H1 (cell line): Measurements from ENCODE around the gene DOP1B. TPM values are rescaled to one million over a fixed set of nuclear protein-coding genes. Genes with fewer than 3 reads are reported as not detected.

Experiments
- BACH1 ChIP-seq: IDR thresholded peaks from 2 replicates; pipeline ENCODE4 v1.6.1; 2012; ENCODE audit warnings: low read length, improper control_type of control experiment
- BRCA1 ChIP-seq: IDR thresholded peaks from 2 replicates; pipeline ENCODE4 v1.6.1; 2012; ENCODE audit warnings: low read depth, low read length, improper control_type of control experiment
- CEBPB ChIP-seq: IDR thresholded peaks from 2 replicates; pipeline ENCODE4 v1.6.1; 2012; ENCODE audit warnings: low read depth, low read length
- CHD2 ChIP-seq: IDR thresholded peaks from 2 replicates; pipeline ENCODE4 v1.6.1; 2012; ENCODE audit warnings: low read length, improper control_type of control experiment
- CTCF ChIP-seq, 3 experiments: IDR thresholded peaks; 1 replicate in 2 of 3; 2 replicates in 1 of 3; pipeline versions ENCODE4 v1.5.1 to v1.6.1; 2011; ENCODE audit warnings: low read length in 3 of 3, mild to moderate bottlenecking in 3 of 3, inconsistent platforms in 2 of 3, low read depth in 1 of 3, moderate library complexity in 1 of 3; ENCODE audit not compliant: insufficient read depth in 1 of 3; ENCODE audit errors: control extremely low read depth in 1 of 3
- E2F6 ChIP-seq: IDR thresholded peaks from 2 replicates; pipeline ENCODE4 v1.6.1; 2012; ENCODE audit warnings: inconsistent platforms
- EGR1 ChIP-seq: IDR thresholded peaks from 2 replicates; pipeline ENCODE4 v1.6.1; 2011; ENCODE audit warnings: low read depth, low read length, borderline replicate concordance
- FOSL1 ChIP-seq: IDR thresholded peaks from 2 replicates; pipeline ENCODE4 v1.6.1; 2011; ENCODE audit warnings: mild to moderate bottlenecking, low read depth, low read length, moderate library complexity; ENCODE audit not compliant: insufficient read depth
- GTF2F1 ChIP-seq: IDR thresholded peaks from 2 replicates; pipeline ENCODE4 v1.6.1; 2012; ENCODE audit warnings: low read depth, low read length, improper control_type of control experiment, borderline replicate concordance
- JUND ChIP-seq: IDR thresholded peaks from 2 replicates; pipeline ENCODE4 v1.6.1; 2011; ENCODE audit warnings: mild to moderate bottlenecking, improper control_type of control experiment, low read length
- KDM1A ChIP-seq: fragments of 200-600, 300-600 bp; sonication (generic); IDR thresholded peaks from 2 replicates; pipeline ENCODE4 v1.7.1; 2016; ENCODE audit warnings: mild to moderate bottlenecking, low read length, borderline replicate concordance
- KDM4A ChIP-seq: IDR thresholded peaks from one replicate; pipeline ENCODE4 v1.7.1; 2012; ENCODE audit warnings: low read depth, mild to moderate bottlenecking, moderate library complexity, low read length, inconsistent platforms; ENCODE audit not compliant: severe bottlenecking
- POLR2AphosphoS5 ChIP-seq: IDR thresholded peaks from 2 replicates; pipeline ENCODE4 v1.6.1; 2011; ENCODE audit warnings: low read depth, low read length
- SP4 ChIP-seq: IDR thresholded peaks from 2 replicates; pipeline ENCODE4 v1.6.1; 2012; ENCODE audit warnings: low read length, inconsistent platforms
- SRF ChIP-seq: IDR thresholded peaks from 2 replicates; pipeline ENCODE4 v1.6.1; 2011; ENCODE audit warnings: mild to moderate bottlenecking, low read depth, low read length, moderate library complexity
- SUZ12 ChIP-seq: fragments of 200-600 bp; sonication (generic); IDR thresholded peaks from 2 replicates; pipeline ENCODE4 v1.6.1; 2012; ENCODE audit warnings: mild to moderate bottlenecking, inconsistent platforms, low read length, moderate library complexity, mixed read lengths
- TAF1 ChIP-seq: IDR thresholded peaks from 2 replicates; pipeline ENCODE4 v1.6.1; 2011; ENCODE audit warnings: mild to moderate bottlenecking, low read depth, low read length
- TBP ChIP-seq: IDR thresholded peaks from 2 replicates; pipeline ENCODE4 v1.6.1; 2011; ENCODE audit warnings: low read depth, low read length, improper control_type of control experiment
- YY1 ChIP-seq: IDR thresholded peaks from 2 replicates; pipeline ENCODE4 v1.6.1; 2011; ENCODE audit warnings: low read depth, mild to moderate bottlenecking, low read length
- ZNF274 ChIP-seq: IDR thresholded peaks from 2 replicates; pipeline ENCODE4 v1.7.0; 2012; ENCODE audit warnings: low read length, borderline replicate concordance; ENCODE audit errors: extremely low read depth
- polyA plus RNA-seq, 7 experiments: library from polyadenylated mRNA; depleted of rRNA in 3 of 7; stranded (reverse) in 5 of 7; unstranded in 2 of 7; fragments of >200 nt in 5 of 7; fragments of 200-250 nt in 2 of 7; gene quantifications; 1 replicate in 5 of 7; 2 replicates in 1 of 7; 4 replicates in 1 of 7; pipeline versions ENCODE4 v1.2.1 to v1.2.3, GENCODE V29; 2011 to 2013; ENCODE audit warnings: missing spikeins in 2 of 7, mixed read lengths in 2 of 7
- total RNA-seq: library from RNA; stranded (reverse); fragmentation: NEBNext Ultra II Directional; extraction: Animal tissue kit (Norgen Biotek cat#: 25700); gene quantifications from 2 replicates; pipeline ENCODE4 v1.2.1, GENCODE V29; 2021
- TF ChIP-seq, protein P1 (sequence below): IDR thresholded peaks from 2 replicates; pipeline ENCODE4 v1.6.1; 2012; ENCODE audit warnings: inconsistent platforms

Gene DOP1B
- total and polyA plus RNA-seq, 2 of the 8 experiments (the other 6 are each of a cell fraction or from before 2014, with no cell fraction given) = 2.8 to 9.9 TPM

DNA sequence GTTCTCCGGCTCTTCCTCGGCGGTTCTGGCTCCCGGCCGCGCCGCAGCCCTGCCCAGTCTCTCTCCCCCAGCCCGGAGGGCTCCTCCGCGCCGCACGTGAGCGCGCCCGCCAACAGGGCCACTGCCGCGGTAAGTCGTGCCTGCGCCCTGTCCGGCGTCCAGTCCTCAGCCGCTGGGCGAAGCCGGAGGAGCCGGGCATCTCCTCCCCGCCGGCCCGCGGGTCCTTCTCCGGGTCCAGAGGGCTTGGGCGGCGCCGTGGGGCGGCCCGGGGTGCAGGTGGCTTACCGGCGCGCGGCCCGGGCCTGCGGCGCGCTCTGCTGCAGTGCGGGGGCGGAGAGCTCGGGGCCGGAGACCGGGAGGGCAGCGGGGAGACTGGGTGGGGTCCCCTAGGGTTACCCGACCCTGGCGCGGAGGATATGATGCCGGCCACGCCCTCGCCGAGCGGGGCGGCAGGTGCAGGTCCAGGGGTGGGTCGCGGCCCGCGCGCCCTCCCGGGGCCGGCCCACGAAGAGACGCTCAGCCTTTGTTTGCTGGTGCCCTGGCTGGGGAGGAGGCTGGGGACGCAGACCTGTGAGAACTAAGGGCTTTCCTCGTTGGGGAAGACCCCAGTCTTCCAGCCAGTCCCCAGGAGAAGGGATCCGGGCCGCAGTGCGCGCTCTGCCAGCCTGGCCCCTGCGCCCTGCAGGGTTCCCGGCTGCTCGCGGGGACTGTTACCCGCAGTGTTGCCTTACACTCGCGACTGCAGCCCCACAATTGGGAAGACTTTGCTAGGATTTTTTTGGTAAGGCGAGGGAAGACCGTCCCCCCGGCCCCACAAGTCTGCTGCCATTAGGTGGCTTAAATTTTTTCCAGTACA, at the start of gene DOP1B (continued):
- TF ChIP-seq CHD2 (no peak), FOSL1 (no peak), EGR1 (peak; percentile 85; the same call in 1 of the 2 replicates), KDM4A (peak; percentile 66), YY1 (no peak), CTCF (IDR thresholded peaks at IDR 0.05; ENCODE audit: control extremely low read depth in 1 of 3, insufficient read depth in 1 of 3, low read depth in 1 of 3, low read length in 3 of 3) (peak in 1 of 3 experiments; percentile 2; a peak in 1 of 4 replicates), SRF (no peak), SP4 (no peak), GTF2F1 (no peak), E2F6 (no peak; the same call in 1 of the 2 replicates), BRCA1 (no peak), BACH1 (no peak), JUND (no peak), TAF1 (no peak; the same call in 1 of the 2 replicates), KDM1A (no peak), TBP (peak; percentile 37; the same call in 1 of the 2 replicates), CEBPB (no peak), POLR2AphosphoS5 (no peak), SUZ12 (no peak), ZNF274 (no peak)
- TF ChIP-seq, protein P1, sequence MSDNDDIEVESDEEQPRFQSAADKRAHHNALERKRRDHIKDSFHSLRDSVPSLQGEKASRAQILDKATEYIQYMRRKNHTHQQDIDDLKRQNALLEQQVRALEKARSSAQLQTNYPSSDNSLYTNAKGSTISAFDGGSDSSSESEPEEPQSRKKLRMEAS = peak; percentile 51
